Peyer's patch (tissue), 4 donors: Measurements from ENCODE around the gene TMEM204.

Experiments used
- CTCF ChIP-seq, 6 experiments: fragments of 450-650 bp in 4 of 6; fragments of 200-600 bp in 2 of 6; sonication (generic) in 1 of 6; IDR thresholded peaks; one replicate each; pipeline ENCODE4 v1.5.1; 2017 to 2019; ENCODE audit warnings: antibody characterized with exemption in 6 of 6, mild to moderate bottlenecking in 3 of 6, moderate library complexity in 1 of 6
- POLR2A ChIP-seq, 2 donors: fragments of 450-650 bp; IDR thresholded peaks; one replicate each; pipeline ENCODE4 v1.5.1; 2017; ENCODE audit warnings: antibody characterized with exemption in 2 of 2, mild to moderate bottlenecking in 2 of 2, moderate library complexity in 2 of 2

GRCh38 chr16:1494129-1494640 lies 39.3 kb upstream of the TMEM204 start:
- TF ChIP-seq CTCF (IDR thresholded peaks at IDR 0.05) (peak in 3 of 6 experiments; percentile 26 to 41 (median 40)), POLR2A (IDR thresholded peaks at IDR 0.05) (no peak)
